Kidney (tissue), 14 donors: ENCODE results near the gene OR9Q1. TPM values are rescaled to one million over a fixed set of nuclear protein-coding genes. Genes with fewer than 3 reads are reported as not detected.

ENCODE experiments used
- DNase-seq, 5 donors: peaks; one replicate each; pipeline ENCODE4 v3.0.0-alpha.2; 2013 to 2020
- FAIRE-seq: peaks from 2 replicates; lab custom pipeline; 2012; peaks lifted over from hg19 to GRCh38; lab: Jason Lieb, UNC
- H3K27ac ChIP-seq, 2 donors: one replicate each; pipeline ENCODE4 v1.7.0; 2013; ENCODE audit warnings: low read depth in 2 of 2, low read length in 2 of 2, inconsistent platforms in 1 of 2
- H3K27me3 ChIP-seq: one replicate; pipeline ENCODE4 v1.7.1; 2013; ENCODE audit warnings: low read length, inconsistent platforms; ENCODE audit not compliant: control insufficient read depth, insufficient read depth
- H3K36me3 ChIP-seq, 3 donors: one replicate each; pipeline versions ENCODE4 v1.7.0 to v1.7.1; 2013; ENCODE audit warnings: low read length in 3 of 3, control low read depth in 1 of 3, inconsistent platforms in 1 of 3; ENCODE audit not compliant: insufficient read depth in 3 of 3, control insufficient read depth in 2 of 3
- H3K4me1 ChIP-seq, 3 donors: one replicate each; pipeline versions ENCODE4 v1.7.0 to v1.7.1; 2013; ENCODE audit warnings: low read length in 3 of 3, inconsistent platforms in 1 of 3, low read depth in 1 of 3; ENCODE audit not compliant: control insufficient read depth in 2 of 3, insufficient read depth in 2 of 3
- H3K4me3 ChIP-seq, 3 donors: one replicate each; pipeline versions ENCODE4 v1.7.0 to v1.8.1; 2013; ENCODE audit warnings: low read length in 3 of 3, control low read depth in 1 of 3, inconsistent platforms in 1 of 3
- H3K9ac ChIP-seq, 3 donors: one replicate each; pipeline versions ENCODE4 v1.7.0 to v1.7.1; 2013; ENCODE audit warnings: low read length in 3 of 3, control low read depth in 1 of 3, inconsistent platforms in 1 of 3
- H3K9me3 ChIP-seq, 3 donors: one replicate each; pipeline versions ENCODE4 v1.7.0 to v1.7.1; 2013; ENCODE audit warnings: low read length in 3 of 3, control low read depth in 1 of 3, inconsistent platforms in 1 of 3; ENCODE audit not compliant: control insufficient read depth in 2 of 3, insufficient read depth in 1 of 3
- intact Hi-C: fragments of 100-400 bp; cut with DNase I; formaldehyde crosslinking; loops from one replicate; pipeline ENCODE4 v1.11.1; 2022
- polyA plus RNA-seq: library from polyadenylated mRNA; stranded (reverse); fragments of 350-450 nt; fragmentation: Illumina TruSeq; extraction: RNeasy Lipid Tissue Mini Kit (QIAGEN cat#74804); gene quantifications from one replicate; pipeline ENCODE4 v1.2.3, GENCODE V29; 2014; ENCODE audit warnings: low read depth, low replicate concordance; ENCODE audit not compliant: insufficient read depth
- total RNA-seq: library from RNA; stranded (reverse); fragmentation: NEBNext Ultra II Directional; extraction: Animal tissue kit (Norgen Biotek cat#: 25700); gene quantifications from one replicate; pipeline ENCODE4 v1.2.1, GENCODE V29; 2021
- TF ChIP-seq, protein P1 (sequence below): IDR thresholded peaks from 3 replicates; pipeline ENCODE4 v1.5.1; 2012; ENCODE audit warnings: mild to moderate bottlenecking, moderate library complexity, borderline replicate concordance; ENCODE audit not compliant: insufficient read depth; ENCODE audit errors: extremely low read depth
- donor health status: control.
- donor health status: control.
- donor health status: control.
- donor health status: control.
- donor health status: control.
- donor health status: DM: yes; HTN: yes; CAD: no.
- donor health status: Normal renal cell carcinoma (clear cell type).

Gene OR9Q1
- total and polyA plus RNA-seq, 2 donors from 2014 or later: not detected

- FAIRE-seq (no peak), DNase-seq (no peak)
- H3K27ac ChIP-seq: no peak overlapping the region
- H3K36me3 ChIP-seq: no peaks in the 10 kb centered on the region
- no peak overlapping the region for H3K4me3 ChIP-seq
- H3K9me3 ChIP-seq: no peaks in the 10 kb centered on the region
- intact Hi-C loops: no loop called here
- H3K27me3 ChIP-seq: no peaks in the 10 kb centered on the region
- H3K4me1 ChIP-seq: no peaks in the 10 kb centered on the region
- no peak overlapping the region for H3K9ac ChIP-seq
- TF ChIP-seq, protein P1, sequence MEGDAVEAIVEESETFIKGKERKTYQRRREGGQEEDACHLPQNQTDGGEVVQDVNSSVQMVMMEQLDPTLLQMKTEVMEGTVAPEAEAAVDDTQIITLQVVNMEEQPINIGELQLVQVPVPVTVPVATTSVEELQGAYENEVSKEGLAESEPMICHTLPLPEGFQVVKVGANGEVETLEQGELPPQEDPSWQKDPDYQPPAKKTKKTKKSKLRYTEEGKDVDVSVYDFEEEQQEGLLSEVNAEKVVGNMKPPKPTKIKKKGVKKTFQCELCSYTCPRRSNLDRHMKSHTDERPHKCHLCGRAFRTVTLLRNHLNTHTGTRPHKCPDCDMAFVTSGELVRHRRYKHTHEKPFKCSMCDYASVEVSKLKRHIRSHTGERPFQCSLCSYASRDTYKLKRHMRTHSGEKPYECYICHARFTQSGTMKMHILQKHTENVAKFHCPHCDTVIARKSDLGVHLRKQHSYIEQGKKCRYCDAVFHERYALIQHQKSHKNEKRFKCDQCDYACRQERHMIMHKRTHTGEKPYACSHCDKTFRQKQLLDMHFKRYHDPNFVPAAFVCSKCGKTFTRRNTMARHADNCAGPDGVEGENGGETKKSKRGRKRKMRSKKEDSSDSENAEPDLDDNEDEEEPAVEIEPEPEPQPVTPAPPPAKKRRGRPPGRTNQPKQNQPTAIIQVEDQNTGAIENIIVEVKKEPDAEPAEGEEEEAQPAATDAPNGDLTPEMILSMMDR: no peak
These were observed 109.8 kb downstream of the OR9Q1 start for GRCh38 chr11:58133309-58134076.

DNA sequence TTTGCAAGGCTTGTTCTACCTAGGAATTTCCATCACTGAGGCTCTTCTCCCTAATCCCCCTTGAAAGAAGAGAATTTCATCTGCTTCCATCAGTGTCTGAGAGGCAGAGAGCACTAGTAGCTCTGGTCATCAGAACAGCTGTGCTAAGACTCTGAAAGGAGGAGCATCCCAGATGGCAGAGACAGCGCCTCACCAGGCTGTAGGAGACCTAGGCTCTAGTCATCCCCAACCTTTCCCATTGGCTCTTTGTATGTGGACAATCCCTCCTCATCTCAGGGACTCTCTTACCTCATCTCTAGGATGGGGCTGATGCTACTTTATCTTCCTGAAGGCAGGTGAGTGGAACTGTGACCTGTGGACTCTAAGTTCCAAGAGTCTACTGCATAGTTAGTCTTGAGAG, 110.5 kb downstream of the OR9Q1 start:
- H3K36me3 ChIP-seq: no peaks in the 10 kb centered on the region
- TF ChIP-seq, protein P1: no peak
- FAIRE-seq (no peak), DNase-seq (no peak)
- no peak overlapping the region for H3K27ac ChIP-seq
- intact Hi-C loops: no loop called here
- no peak overlapping the region for H3K9ac ChIP-seq
- H3K9me3 ChIP-seq: no peaks in the 10 kb centered on the region
- H3K27me3 ChIP-seq: no peaks in the 10 kb centered on the region
- no peak overlapping the region for H3K4me3 ChIP-seq
- H3K4me1 ChIP-seq: no peaks in the 10 kb centered on the region

DNA sequence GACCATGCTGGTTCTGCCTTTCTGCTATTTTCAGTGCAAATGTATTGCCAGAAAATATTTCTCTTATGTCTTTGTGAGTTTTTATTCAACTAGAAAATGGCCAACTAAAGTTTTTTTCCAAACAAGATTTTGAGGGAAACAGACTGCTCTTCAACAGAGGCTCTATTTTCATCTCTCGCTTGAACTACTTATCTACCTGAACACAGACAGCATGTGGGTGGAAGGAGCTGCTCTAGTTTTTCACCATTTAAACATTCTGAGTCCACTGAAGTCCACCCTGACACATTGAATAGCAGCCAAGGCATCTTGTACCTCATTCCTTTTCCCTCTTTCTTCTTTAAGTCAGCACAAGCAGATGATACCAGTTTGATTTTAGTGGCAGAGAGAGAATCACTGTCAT, 111.5 kb downstream of the OR9Q1 start:
- FAIRE-seq (no peak), DNase-seq (no peak)
- no peaks in the 10 kb centered on the region for H3K9me3 ChIP-seq
- H3K4me3 ChIP-seq: no peak overlapping the region
- no peak overlapping the region for H3K9ac ChIP-seq
- TF ChIP-seq, protein P1: no peak
- H3K36me3 ChIP-seq: no peaks in the 10 kb centered on the region
- intact Hi-C loops: no loop called here
- no peaks in the 10 kb centered on the region for H3K4me1 ChIP-seq
- no peak overlapping the region for H3K27ac ChIP-seq
- no peaks in the 10 kb centered on the region for H3K27me3 ChIP-seq
